Activated naive CD4-positive, alpha-beta T cell treated with anti-CD3 and anti-CD28 coated beads for 36 hours (primary cell): ENCODE data around the gene SLC17A4. TPM values are rescaled to one million over a fixed set of nuclear protein-coding genes. Genes with fewer than 3 reads are reported as not detected.

Experiments
- CTCF ChIA-PET: fragments of 350-600 bp; sonication (Branson Sonifier 250); formaldehyde crosslinking; loops from one replicate; lab custom pipeline; 2021; ENCODE audit warnings: antibody characterized with exemption; lab: Charles Lee
- DNase-seq: peaks from one replicate; pipeline ENCODE4 v3.0.0-alpha.2; 2020
- H3K27ac Mint-ChIP-seq: one replicate; pipeline ENCODE4 v1.8.0; 2021; ENCODE audit warnings: mild to moderate bottlenecking, mixed read lengths
- H3K27me3 Mint-ChIP-seq: one replicate; pipeline ENCODE4 v1.8.0; 2021; ENCODE audit warnings: low read depth, mixed read lengths
- H3K36me3 Mint-ChIP-seq: one replicate; pipeline ENCODE4 v1.8.0; 2021; ENCODE audit warnings: low read depth, mixed read lengths
- H3K4me1 Mint-ChIP-seq: one replicate; pipeline ENCODE4 v1.8.0; 2021; ENCODE audit warnings: low read depth, mixed read lengths
- H3K4me3 Mint-ChIP-seq: one replicate; pipeline ENCODE4 v1.8.0; 2021; ENCODE audit warnings: mild to moderate bottlenecking, moderate library complexity, mixed read lengths
- H3K9me3 Mint-ChIP-seq: one replicate; pipeline ENCODE4 v1.8.0; 2021; ENCODE audit warnings: mixed read lengths
- intact Hi-C: fragments of 100-400 bp; cut with micrococcal nuclease; formaldehyde crosslinking; loops from one replicate; pipeline ENCODE4 v1.15.1; 2023
- total RNA-seq, 2 experiments: library from RNA; stranded (reverse); gene quantifications; one replicate each; pipeline ENCODE4 v1.2.3, GENCODE V29; 2021

The SLC17A4 gene, protein sequence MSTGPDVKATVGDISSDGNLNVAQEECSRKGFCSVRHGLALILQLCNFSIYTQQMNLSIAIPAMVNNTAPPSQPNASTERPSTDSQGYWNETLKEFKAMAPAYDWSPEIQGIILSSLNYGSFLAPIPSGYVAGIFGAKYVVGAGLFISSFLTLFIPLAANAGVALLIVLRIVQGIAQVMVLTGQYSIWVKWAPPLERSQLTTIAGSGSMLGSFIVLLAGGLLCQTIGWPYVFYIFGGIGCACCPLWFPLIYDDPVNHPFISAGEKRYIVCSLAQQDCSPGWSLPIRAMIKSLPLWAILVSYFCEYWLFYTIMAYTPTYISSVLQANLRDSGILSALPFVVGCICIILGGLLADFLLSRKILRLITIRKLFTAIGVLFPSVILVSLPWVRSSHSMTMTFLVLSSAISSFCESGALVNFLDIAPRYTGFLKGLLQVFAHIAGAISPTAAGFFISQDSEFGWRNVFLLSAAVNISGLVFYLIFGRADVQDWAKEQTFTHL
- not detected for total RNA-seq

DNA sequence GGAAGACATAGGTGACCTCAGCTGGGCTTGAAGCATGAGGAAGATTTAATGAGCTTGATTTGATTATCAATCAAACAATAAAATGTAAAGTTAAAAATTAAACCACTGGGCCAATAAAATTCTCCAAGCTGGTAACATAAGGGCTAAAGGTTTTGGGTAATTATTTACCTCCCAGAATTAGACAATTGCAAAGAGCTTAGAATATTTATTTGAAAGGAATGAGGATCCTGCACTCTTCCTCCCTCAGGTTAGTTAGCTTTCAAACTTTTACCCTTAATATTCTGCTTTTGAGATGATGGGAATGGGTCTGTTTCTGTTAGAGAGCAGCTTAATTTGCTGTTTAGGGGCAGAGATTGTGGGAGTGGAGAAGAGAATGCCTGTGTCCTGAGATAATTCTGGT, at the start of gene SLC17A4:
Gene SLC17A4, plus strand, starts transcription at position 208 of the 400 bp plus-strand sequence. CDS start 7,221 bp downstream, outside the sequence.
- Mint-ChIP-seq H3K4me1 (peaks cover 2% of the 10 kb centered on the region), H3K9me3 (no peaks in the 10 kb centered on the region), H3K27me3 (no peaks in the 10 kb centered on the region), H3K4me3 (no peak within 1 kb of the TSS), H3K36me3 (no peaks in the 10 kb centered on the region), H3K27ac (no peak within 1 kb of the TSS)
- CTCF ChIA-PET = interaction anchor here (0.9 kb wide), 1 partner anchor 50 kb away, joined by 3 read pairs; no protein-coding TSS in a partner anchor
- intact Hi-C loops = no loop called here
- no peak for DNase-seq

DNA sequence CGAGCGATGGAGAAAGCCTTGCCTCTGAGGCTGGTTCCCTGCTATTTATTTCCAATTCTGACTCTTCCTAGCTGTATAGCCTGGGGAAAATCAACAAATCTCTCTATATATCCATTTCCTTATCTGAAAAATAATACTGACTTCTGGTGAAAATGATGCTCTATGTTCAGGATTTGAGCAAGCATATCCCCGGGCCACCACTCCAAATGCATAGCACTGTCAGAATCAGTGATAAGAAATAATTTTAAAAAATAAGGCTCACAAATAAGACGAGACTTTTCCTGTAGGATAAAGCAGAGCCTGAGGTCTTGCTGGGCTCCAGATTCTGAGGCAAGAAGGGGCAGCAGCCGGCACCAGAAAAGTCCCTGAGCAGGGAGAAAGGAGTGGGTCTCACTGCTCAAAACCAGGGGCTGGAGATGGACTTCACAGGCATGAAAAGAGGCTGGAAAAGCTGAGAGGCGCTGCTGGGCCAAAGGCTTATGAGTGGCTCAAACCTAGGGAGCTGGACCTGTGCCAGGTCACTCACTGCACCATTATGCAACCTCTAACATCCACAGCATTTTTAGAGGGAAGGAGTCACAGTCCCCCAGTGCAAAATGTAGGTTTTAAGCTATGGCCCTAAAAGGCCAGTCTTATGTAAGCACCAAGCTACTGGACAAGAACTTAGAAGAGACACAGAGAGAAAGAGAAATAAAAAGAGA, 48.1 kb upstream of the SLC17A4 start:
- Mint-ChIP-seq H3K4me3 (no peak overlapping the region), H3K36me3 (no peaks in the 10 kb centered on the region), H3K27me3 (peaks cover 2% of the 10 kb centered on the region), H3K9me3 (no peaks in the 10 kb centered on the region), H3K27ac (no peak overlapping the region), H3K4me1 (no peaks in the 10 kb centered on the region)
- DNase-seq = no peak
- CTCF ChIA-PET = interaction anchor here (0.6 to 1.6 kb wide), 4 partner anchors 14 to 176 kb away, joined by 3 to 5 read pairs (median 4); no protein-coding TSS in a partner anchor
- intact Hi-C loops = no loop called here

DNA sequence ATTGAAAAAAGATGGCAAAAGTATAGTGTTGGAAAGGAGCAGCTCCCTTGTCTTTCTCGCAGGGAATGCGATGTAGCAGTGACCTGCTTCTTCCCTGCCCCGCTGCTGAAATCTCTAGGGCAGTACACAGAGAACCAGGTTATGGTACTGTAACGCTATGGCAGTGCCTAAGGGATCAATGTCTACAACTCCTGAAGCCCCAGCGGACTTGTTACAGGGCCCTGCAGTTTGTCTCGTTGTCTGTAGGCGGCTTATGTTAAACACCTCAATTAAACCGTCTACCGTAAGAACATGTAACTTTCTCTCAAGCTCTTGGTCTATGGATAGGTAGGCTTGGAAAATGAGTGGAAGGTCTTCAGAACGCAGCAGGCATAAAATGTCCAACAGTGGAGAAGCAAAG, 44.8 kb upstream of the SLC17A4 start:
- Mint-ChIP-seq H3K27me3 (no peaks in the 10 kb centered on the region), H3K27ac (no peak overlapping the region), H3K9me3 (no peaks in the 10 kb centered on the region), H3K36me3 (no peaks in the 10 kb centered on the region), H3K4me3 (no peak overlapping the region), H3K4me1 (no peaks in the 10 kb centered on the region)
- no peak for DNase-seq
- CTCF ChIA-PET = interaction anchor here (1.0 kb wide), 1 partner anchor 10 kb away, joined by 4 read pairs; no protein-coding TSS in a partner anchor
- intact Hi-C loops = no loop called here

DNA sequence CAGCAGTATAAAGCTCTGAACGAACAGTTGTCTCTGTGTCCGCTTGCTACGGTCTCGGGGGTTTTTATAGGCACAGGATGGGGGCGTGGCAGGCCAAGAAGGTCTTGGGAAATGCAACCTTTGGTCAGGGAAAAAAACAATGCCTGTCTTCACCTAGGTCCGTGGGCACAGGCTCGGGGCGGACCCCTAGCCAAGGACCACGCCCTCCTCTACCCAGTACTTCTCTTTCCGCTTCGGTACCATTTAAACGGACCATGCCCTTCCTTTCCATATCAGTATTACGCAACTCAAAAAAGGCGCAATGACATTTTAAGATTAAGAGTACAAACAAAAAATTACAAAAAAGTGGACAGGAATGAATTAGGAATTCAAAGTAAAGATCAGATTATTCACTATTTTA, 44.3 kb upstream of the SLC17A4 start:
- no peak for DNase-seq
- H3K27me3 Mint-ChIP-seq = no peaks in the 10 kb centered on the region
- H3K9me3 Mint-ChIP-seq = no peaks in the 10 kb centered on the region
- no peak overlapping the region for H3K4me3 Mint-ChIP-seq
- CTCF ChIA-PET = no interaction called here
- no peaks in the 10 kb centered on the region for H3K4me1 Mint-ChIP-seq
- intact Hi-C loops = no loop called here
- H3K36me3 Mint-ChIP-seq = no peaks in the 10 kb centered on the region
- no peak overlapping the region for H3K27ac Mint-ChIP-seq

DNA sequence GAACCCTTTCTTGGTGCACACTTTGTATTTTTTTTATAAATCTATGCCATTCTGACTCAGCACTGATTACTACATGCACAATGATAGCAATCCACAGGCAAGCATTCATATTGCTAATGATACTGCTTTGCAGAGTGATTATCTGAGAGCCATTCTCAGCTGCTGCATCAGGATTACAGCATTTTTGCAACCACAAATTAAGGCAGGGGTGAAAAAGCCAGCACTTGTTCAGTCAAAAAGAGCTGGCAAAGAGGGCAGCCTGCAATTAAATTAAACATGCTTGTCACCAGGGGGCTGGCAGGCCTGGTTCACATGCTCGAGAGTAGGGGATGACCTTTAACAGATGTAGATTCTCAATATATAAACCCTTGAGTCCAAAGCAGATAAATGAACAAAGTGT, 40.7 kb upstream of the SLC17A4 start:
- H3K36me3 Mint-ChIP-seq = no peaks in the 10 kb centered on the region
- H3K27ac Mint-ChIP-seq = no peak overlapping the region
- H3K4me1 Mint-ChIP-seq = no peaks in the 10 kb centered on the region
- no peak overlapping the region for H3K4me3 Mint-ChIP-seq
- H3K9me3 Mint-ChIP-seq = no peaks in the 10 kb centered on the region
- intact Hi-C loops = no loop called here
- CTCF ChIA-PET = no interaction called here
- DNase-seq = no peak
- H3K27me3 Mint-ChIP-seq = peaks cover 2% of the 10 kb centered on the region

DNA sequence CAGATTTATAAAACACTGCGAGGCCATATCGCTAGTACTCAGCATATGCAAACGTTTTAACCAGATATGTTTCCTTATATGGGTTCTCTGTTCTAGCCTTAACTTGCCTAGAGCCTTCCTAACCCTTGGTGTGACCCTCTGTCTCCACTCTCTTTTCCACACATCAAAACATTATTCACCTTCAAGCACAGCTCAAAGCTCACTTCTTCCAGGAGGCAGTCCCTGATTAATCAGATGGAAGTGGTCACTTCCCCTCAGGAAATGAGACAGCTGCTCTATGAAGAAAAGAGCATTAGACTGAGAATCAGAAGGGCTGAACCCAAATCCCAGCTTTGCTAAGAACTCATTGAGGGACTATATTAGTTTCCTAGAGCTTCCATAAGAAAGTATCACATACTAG, 39.8 kb upstream of the SLC17A4 start:
- no peak for DNase-seq
- peaks cover 2% of the 10 kb centered on the region for H3K27me3 Mint-ChIP-seq
- no peak overlapping the region for H3K4me3 Mint-ChIP-seq
- no peaks in the 10 kb centered on the region for H3K9me3 Mint-ChIP-seq
- intact Hi-C loops = no loop called here
- H3K4me1 Mint-ChIP-seq = no peaks in the 10 kb centered on the region
- CTCF ChIA-PET = interaction anchor here (1.4 kb wide), 1 partner anchor 12 kb away, joined by 3 read pairs; no protein-coding TSS in a partner anchor
- no peak overlapping the region for H3K27ac Mint-ChIP-seq
- no peaks in the 10 kb centered on the region for H3K36me3 Mint-ChIP-seq

DNA sequence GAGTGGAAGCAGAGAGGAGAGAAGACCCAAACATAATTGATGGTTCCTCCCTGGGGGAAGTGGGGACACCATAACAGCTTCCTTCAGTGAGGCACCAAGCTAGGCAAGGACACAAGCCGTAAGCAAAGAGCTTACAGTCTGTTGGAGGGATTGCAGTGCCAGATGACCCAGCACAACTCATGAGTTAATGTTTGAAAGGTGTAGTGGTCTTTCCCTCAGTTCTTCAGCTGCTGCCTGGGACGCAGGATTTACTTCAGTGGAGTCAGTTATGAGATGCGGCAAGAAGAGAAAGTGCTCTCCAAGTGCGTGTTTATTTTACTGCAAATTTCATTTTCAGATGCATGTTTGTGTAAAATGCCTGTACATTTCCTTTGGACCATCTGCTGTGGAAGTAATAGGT, 38.7 kb upstream of the SLC17A4 start:
- H3K36me3 Mint-ChIP-seq = no peaks in the 10 kb centered on the region
- CTCF ChIA-PET = interaction anchor here (0.6 to 1.4 kb wide), 3 partner anchors 11 to 461 kb away, joined by 3 read pairs; no protein-coding TSS in a partner anchor
- DNase-seq = no peak
- intact Hi-C loops = no loop called here
- H3K9me3 Mint-ChIP-seq = no peaks in the 10 kb centered on the region
- H3K27ac Mint-ChIP-seq = no peak overlapping the region
- peaks cover 2% of the 10 kb centered on the region for H3K27me3 Mint-ChIP-seq
- H3K4me1 Mint-ChIP-seq = no peaks in the 10 kb centered on the region
- no peak overlapping the region for H3K4me3 Mint-ChIP-seq

DNA sequence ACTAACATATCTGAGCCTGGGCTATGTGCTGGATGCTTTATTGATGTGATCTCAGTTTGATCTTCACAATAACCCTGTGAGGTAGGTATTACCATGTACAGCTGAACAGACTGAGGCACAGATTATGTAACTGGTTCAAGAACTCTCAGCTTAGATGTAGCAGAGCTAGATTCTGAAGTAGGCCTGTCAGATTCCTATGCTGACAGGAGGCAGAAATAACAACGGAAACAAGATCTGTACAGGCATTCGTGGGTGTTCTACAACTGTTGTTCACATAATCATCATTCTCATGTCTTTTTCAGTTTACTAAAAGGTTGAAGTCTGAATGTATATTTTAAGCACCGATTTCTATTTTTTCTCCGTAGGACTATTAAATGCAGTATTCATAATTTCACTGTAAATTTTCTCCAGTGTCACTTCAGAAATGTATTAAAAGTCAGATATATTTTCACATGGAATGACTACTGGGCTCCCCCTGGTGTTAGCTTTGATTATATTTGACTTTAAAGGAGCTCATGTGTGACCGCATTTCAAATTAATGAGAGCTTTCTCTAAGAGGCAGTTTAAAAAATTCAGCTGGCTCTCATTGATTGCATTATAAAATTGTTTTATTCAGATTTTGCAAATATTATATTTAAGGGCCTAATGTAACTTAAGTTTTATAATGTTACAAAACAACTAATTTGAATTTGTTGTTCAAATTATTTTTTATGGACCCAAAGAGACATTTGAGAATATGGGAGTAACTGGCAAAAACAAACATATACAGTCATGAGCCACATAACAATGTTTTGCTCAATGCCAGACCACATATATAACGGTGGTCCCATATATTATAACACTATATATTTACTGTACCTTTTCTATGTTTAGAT, 36.4 kb upstream of the SLC17A4 start:
- DNase-seq = no peak
- H3K4me1 Mint-ChIP-seq = no peaks in the 10 kb centered on the region
- H3K36me3 Mint-ChIP-seq = no peaks in the 10 kb centered on the region
- H3K4me3 Mint-ChIP-seq = no peak overlapping the region
- intact Hi-C loops = loop anchor here (2.0 kb wide), 1 partner anchor 495 kb away; no protein-coding TSS in a partner anchor
- CTCF ChIA-PET = interaction anchor here (0.6 to 2.9 kb wide), 15 partner anchors 13 to 495 kb away, joined by 3 to 10 read pairs (median 3); no protein-coding TSS in a partner anchor
- no peak overlapping the region for H3K27ac Mint-ChIP-seq
- no peaks in the 10 kb centered on the region for H3K9me3 Mint-ChIP-seq
- H3K27me3 Mint-ChIP-seq = peaks cover 9% of the 10 kb centered on the region

DNA sequence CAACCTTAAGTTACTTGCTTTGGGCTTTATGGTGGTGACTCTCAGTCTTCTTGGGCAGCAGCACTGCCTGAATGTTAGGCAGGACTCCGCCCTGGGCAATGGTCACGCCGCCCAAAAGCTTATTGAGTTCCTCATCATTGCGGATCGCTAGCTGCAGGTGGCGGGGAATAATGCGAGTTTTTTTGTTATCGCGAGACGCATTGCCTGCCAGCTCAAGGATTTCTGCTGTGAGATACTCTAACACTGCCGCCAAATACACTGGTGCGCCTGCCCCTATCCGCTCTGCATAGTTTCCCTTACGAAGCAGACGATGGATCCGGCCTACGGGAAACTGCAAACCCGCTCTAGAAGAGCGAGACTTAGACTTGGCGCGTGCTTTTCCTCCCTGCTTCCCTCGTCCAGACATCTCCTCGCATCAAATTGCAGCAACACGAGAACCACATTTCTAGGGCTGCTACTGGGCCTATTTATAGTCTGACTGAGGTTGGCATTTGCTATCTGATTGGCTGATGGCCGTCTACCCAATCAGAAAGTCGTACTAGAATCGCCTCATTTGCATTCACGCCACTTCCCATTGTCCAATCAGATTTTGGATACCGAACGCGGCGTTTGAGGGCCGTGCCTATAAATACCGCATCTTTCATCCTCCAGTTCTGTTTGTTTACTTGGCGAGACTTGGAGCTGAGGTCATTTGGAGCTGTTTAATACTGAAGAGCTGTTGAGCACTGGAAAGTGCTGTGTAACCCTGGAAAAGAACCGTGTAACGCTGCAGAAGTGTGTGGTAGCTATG, 28.2 kb upstream of the SLC17A4 start:
- DNase-seq = no peak

DNA sequence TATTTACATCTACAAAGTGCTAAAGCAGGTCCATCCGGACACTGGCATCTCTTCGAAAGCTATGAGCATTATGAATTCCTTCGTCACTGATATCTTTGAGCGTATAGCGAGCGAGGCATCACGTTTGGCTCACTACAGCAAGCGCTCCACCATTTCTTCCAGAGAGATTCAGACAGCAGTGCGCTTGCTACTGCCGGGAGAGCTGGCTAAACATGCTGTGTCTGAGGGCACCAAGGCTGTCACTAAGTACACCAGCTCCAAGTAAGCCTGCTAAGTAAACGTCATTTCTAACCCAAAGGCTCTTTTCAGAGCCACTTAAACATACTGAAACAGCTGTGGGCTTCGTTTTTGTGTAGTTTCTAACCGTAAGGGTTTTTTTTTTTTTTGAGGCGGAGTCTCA, 27.5 kb upstream of the SLC17A4 start:
- Mint-ChIP-seq H3K27ac (no peak overlapping the region), H3K36me3 (no peaks in the 10 kb centered on the region), H3K4me1 (no peaks in the 10 kb centered on the region), H3K27me3 (peaks cover 30% of the 10 kb centered on the region), H3K4me3 (no peak overlapping the region), H3K9me3 (no peaks in the 10 kb centered on the region)
- CTCF ChIA-PET = interaction anchor here (0.6 kb wide), 1 partner anchor 11 kb away, joined by 3 read pairs; no protein-coding TSS in a partner anchor
- intact Hi-C loops = no loop called here
- no peak for DNase-seq

More for the DNA sequence above, 28.2 kb upstream of the SLC17A4 start:
- Mint-ChIP-seq H3K9me3 (no peaks in the 10 kb centered on the region), H3K27ac (no peak overlapping the region), H3K4me1 (no peaks in the 10 kb centered on the region), H3K36me3 (no peaks in the 10 kb centered on the region), H3K27me3 (peaks cover 25% of the 10 kb centered on the region), H3K4me3 (no peak overlapping the region)
- CTCF ChIA-PET = interaction anchor here (0.6 kb wide), 1 partner anchor 11 kb away, joined by 3 read pairs; no protein-coding TSS in a partner anchor
- intact Hi-C loops = no loop called here

DNA sequence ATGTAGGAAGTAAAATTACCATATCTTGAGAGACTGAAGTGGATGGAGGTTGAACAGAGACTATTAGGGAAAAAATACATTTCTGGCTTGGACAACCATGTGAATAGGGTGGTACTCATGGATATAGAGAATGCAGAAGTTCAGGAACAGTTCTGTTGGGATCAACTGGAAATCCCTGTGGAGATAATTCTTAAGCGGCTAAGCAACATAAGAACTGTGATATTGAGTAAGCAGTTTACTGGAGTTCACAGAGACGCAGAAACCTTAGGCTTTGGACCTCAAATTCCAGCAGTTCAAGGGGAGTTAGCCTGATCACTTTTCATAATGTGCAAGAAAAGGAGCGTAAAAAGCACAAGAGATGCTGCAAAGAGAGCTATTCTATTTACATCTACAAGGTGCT, 23.6 kb upstream of the SLC17A4 start:
- CTCF ChIA-PET = interaction anchor here (0.6 to 1.7 kb wide), 3 partner anchors 11 to 222 kb away, joined by 3 to 8 read pairs (median 4); no protein-coding TSS in a partner anchor
- no peak overlapping the region for H3K27ac Mint-ChIP-seq
- no peaks in the 10 kb centered on the region for H3K9me3 Mint-ChIP-seq
- no peak overlapping the region for H3K4me3 Mint-ChIP-seq
- no peaks in the 10 kb centered on the region for H3K4me1 Mint-ChIP-seq
- H3K27me3 Mint-ChIP-seq = peaks cover 44% of the 10 kb centered on the region
- no peak for DNase-seq
- H3K36me3 Mint-ChIP-seq = peaks cover 2% of the 10 kb centered on the region
- intact Hi-C loops = no loop called here
